OCI-LY3 (cell line): ENCODE data around the gene SLC3A2.

Experiments
- H2AFZ ChIP-seq: fragments of 200-600, 300-600 bp; shearing (Covaris generic); 2 replicates; pipeline ENCODE4 v1.6.0; 2014; ENCODE audit warnings: antibody characterized with exemption, low read depth, low read length
- H3K27ac ChIP-seq: fragments of 200-600, 300-600 bp; sonication (generic); 2 replicates; pipeline ENCODE4 v1.5.1; 2014; ENCODE audit warnings: mild to moderate bottlenecking, low read length, moderate library complexity, mixed read lengths
- H3K27me3 ChIP-seq: fragments of 200-600, 300-600 bp; sonication (generic); 2 replicates; pipeline ENCODE4 v1.6.1; 2014; ENCODE audit warnings: low read depth, low read length, mixed read lengths
- H3K36me3 ChIP-seq: fragments of 200-600, 300-600 bp; sonication (generic); replicated peaks from 2 replicates; pipeline ENCODE3; 2014; ENCODE audit warnings: low read depth, low read length, mixed read lengths
- H3K4me1 ChIP-seq: fragments of 300-600, 200-600 bp; sonication (generic); 2 replicates; pipeline ENCODE4 v1.6.1; 2014; ENCODE audit warnings: low read length, mixed read lengths
- H3K4me2 ChIP-seq: fragments of 200-600, 300-600 bp; sonication (generic); 2 replicates; pipeline ENCODE4 v1.6.1; 2014; ENCODE audit warnings: low read length, mixed read lengths
- H3K4me3 ChIP-seq: fragments of 300-600, 200-600 bp; sonication (generic); 2 replicates; pipeline ENCODE4 v1.5.1; 2014; ENCODE audit warnings: antibody characterized with exemption, mild to moderate bottlenecking, low read length, moderate library complexity
- H3K79me2 ChIP-seq: fragments of 300-600, 200-600 bp; shearing (Covaris generic); 2 replicates; pipeline ENCODE4 v1.6.1; 2014; ENCODE audit warnings: mild to moderate bottlenecking, low read length, mixed read lengths
- H3K9ac ChIP-seq: fragments of 300-600, 200-600 bp; shearing (Covaris generic); 2 replicates; pipeline ENCODE4 v1.6.0; 2014; ENCODE audit warnings: mild to moderate bottlenecking, low read length, moderate library complexity
- H3K9me3 ChIP-seq: fragments of 200-600, 300-600 bp; shearing (Covaris generic); 2 replicates; pipeline ENCODE4 v1.6.1; 2014; ENCODE audit warnings: low read length, mixed read lengths; ENCODE audit not compliant: insufficient read depth
- H4K20me1 ChIP-seq: fragments of 200-600, 300-600 bp; sonication (generic); 2 replicates; pipeline ENCODE4 v1.6.1; 2016; ENCODE audit warnings: low read length, mixed read lengths; ENCODE audit not compliant: insufficient read depth
- CTCF ChIP-seq: fragments of 200-600, 300-600 bp; sonication (generic); IDR thresholded peaks from 2 replicates; pipeline ENCODE4 v1.5.1; 2014; ENCODE audit warnings: antibody characterized with exemption, low read length, low read depth
- EZH2phosphoT487 ChIP-seq: fragments of 200-600 bp; shearing (Covaris generic); IDR thresholded peaks from 2 replicates; pipeline ENCODE4 v1.6.1; 2018; ENCODE audit warnings: antibody characterized with exemption, mixed run types, low read depth

The SLC3A2 gene

GRCh38 chr11:62852523-62853188 lies 28.0 kb upstream of the SLC3A2 start:
- Histone ChIP-seq H3K27ac (peak overlapping the region; percentile 85), H3K36me3 (peaks cover 49% of the 10 kb centered on the region), H3K4me1 (peaks cover 26% of the 10 kb centered on the region), H3K9ac (no peak overlapping the region), H3K4me3 (no peak overlapping the region), H2AFZ (no peak overlapping the region), H3K79me2 (peaks cover 48% of the 10 kb centered on the region), H3K27me3 (no peaks in the 10 kb centered on the region), H3K4me2 (peak overlapping the region; percentile 95), H3K9me3 (no peaks in the 10 kb centered on the region), H4K20me1 (peaks cover 43% of the 10 kb centered on the region)
- TF ChIP-seq EZH2phosphoT487, result no peak
- no peak for TF ChIP-seq CTCF

GRCh38 chr11:62853279-62853965 lies 27.3 kb upstream of the SLC3A2 start:
- H3K9ac ChIP-seq, result peak overlapping the region; percentile 100
- peak overlapping the region; percentile 85 for H3K27ac ChIP-seq
- no peak for TF ChIP-seq CTCF
- no peak for TF ChIP-seq EZH2phosphoT487
- H3K4me2 ChIP-seq, result peak overlapping the region; percentile 95
- H3K4me1 ChIP-seq, result peaks cover 34% of the 10 kb centered on the region
- peaks cover 55% of the 10 kb centered on the region for H3K79me2 ChIP-seq
- H3K4me3 ChIP-seq, result peak overlapping the region; percentile 93
- no peaks in the 10 kb centered on the region for H3K9me3 ChIP-seq
- H4K20me1 ChIP-seq, result peaks cover 43% of the 10 kb centered on the region
- peaks cover 52% of the 10 kb centered on the region for H3K36me3 ChIP-seq
- H2AFZ ChIP-seq, result no peak overlapping the region
- no peaks in the 10 kb centered on the region for H3K27me3 ChIP-seq

- peaks cover 43% of the 10 kb centered on the region for H4K20me1 ChIP-seq
- H3K9ac ChIP-seq, result peak overlapping the region; percentile 100
- no peaks in the 10 kb centered on the region for H3K9me3 ChIP-seq
- H3K4me2 ChIP-seq, result peak overlapping the region; percentile 95
- peaks cover 34% of the 10 kb centered on the region for H3K4me1 ChIP-seq
- TF ChIP-seq CTCF (no peak), EZH2phosphoT487 (no peak)
- H3K36me3 ChIP-seq, result peaks cover 52% of the 10 kb centered on the region
- peak overlapping the region; percentile 85 for H3K27ac ChIP-seq
- no peaks in the 10 kb centered on the region for H3K27me3 ChIP-seq
- peaks cover 63% of the 10 kb centered on the region for H3K79me2 ChIP-seq
- peak overlapping the region; percentile 93 for H3K4me3 ChIP-seq
- H2AFZ ChIP-seq, result no peak overlapping the region
Observed at GRCh38 chr11:62854013-62854824, 26.5 kb upstream of the SLC3A2 start.
